K562 treated with DMSO at 1 percent for 12 hours (cell line): ENCODE results near the gene LAP3. TPM values are rescaled to one million over a fixed set of nuclear protein-coding genes. Genes with fewer than 3 reads are reported as not detected.

Experiments used
- total RNA-seq: library from RNA; unstranded; fragments of 300-600 nt; gene quantifications from 2 replicates; pipeline ENCODE4 v1.2.3, GENCODE V29; 2022; ENCODE audit not compliant: insufficient read depth

Gene LAP3
- 34.2 and 40.3 TPM in 2 replicates for total RNA-seq

GRCh38 chr4:17576932-17577664 is at the start of gene LAP3:
Gene LAP3, plus strand, starts transcription at chr4:17577198. Its CDS starts 268 bp downstream, at chr4:17577466.

GRCh38 chr4:17614416-17615299 is 37.7 kb downstream of the LAP3 start, which contains the start of gene MED28:
Gene MED28, plus strand, starts transcription at chr4:17614641. Its CDS starts 14 bp downstream, at chr4:17614655.

Other genes with a start within 250 kb of the LAP3 start
- gene QDPR, start 65.1 kb upstream of the LAP3 start, total RNA-seq, result 24.7 and 26.1 TPM in 2 replicates
- gene CLRN2, start 62.0 kb upstream of the LAP3 start, total RNA-seq, result not detected in 2 replicates
- 19.2 and 37.6 TPM in 2 replicates for gene MED28, start 37.4 kb downstream of the LAP3 start, total RNA-seq
- gene FAM184B, start 204.4 kb downstream of the LAP3 start, total RNA-seq, result not detected in 2 replicates
- gene DCAF16, start 233.6 kb downstream of the LAP3 start, total RNA-seq, result 13.4 and 47.0 TPM in 2 replicates
- 20.2 and 53.2 TPM in 2 replicates for gene NCAPG, start 233.8 kb downstream of the LAP3 start, total RNA-seq